Measurements from ENCODE around the gene MMRN2. TPM values are rescaled to one million over a fixed set of nuclear protein-coding genes. Genes with fewer than 3 reads are reported as not detected.
"Not testable (repeated sequence)": the region's sequence is repeated elsewhere in the genome, so short reads cannot be mapped to it uniquely, and the experiment has no call there.

Gene MMRN2
- total RNA-seq = 66.2 TPM

- no peak for ATAC-seq
- intact Hi-C loops (cut with DNase I) = no loop called here
- no peak for DNase-seq (ENCODE audit: low spot score)
Observed at GRCh38 chr10:86957471-86958115, at the start of gene MMRN2. TSS of gene MMRN2 (minus strand) at chr10:86957615. CDS start at chr10:86957541, 74 bp downstream.

GRCh38 chr10:87007124-87007523 lies 49.7 kb upstream of the MMRN2 start:
- ATAC-seq; intact Hi-C loops (cut with DNase I); DNase-seq (ENCODE audit: low spot score): not testable (repeated sequence)

- intact Hi-C loops (cut with DNase I) = no loop called here
- no peak for ATAC-seq
- DNase-seq (ENCODE audit: low spot score) = no peak
Observed at GRCh38 chr10:87000491-87000890, 43.1 kb upstream of the MMRN2 start.

GRCh38 chr10:86999802-87000403 lies 42.5 kb upstream of the MMRN2 start:
- intact Hi-C loops (cut with DNase I); ATAC-seq: not testable (repeated sequence)

GRCh38 chr10:86992929-86993328 lies 35.5 kb upstream of the MMRN2 start:
- ATAC-seq = no peak
- DNase-seq (ENCODE audit: low spot score) = no peak
- intact Hi-C loops (cut with DNase I) = no loop called here

More at GRCh38 chr10:86999802-87000403, 42.5 kb upstream of the MMRN2 start:
- DNase-seq (ENCODE audit: low spot score) = not testable (repeated sequence)

GRCh38 chr10:86992456-86992855 lies 35.0 kb upstream of the MMRN2 start:
- ATAC-seq = no peak
- no peak for DNase-seq (ENCODE audit: low spot score)
- intact Hi-C loops (cut with DNase I) = no loop called here

GRCh38 chr10:86991362-86991761 lies 33.9 kb upstream of the MMRN2 start:
- DNase-seq (ENCODE audit: low spot score); intact Hi-C loops (cut with DNase I); ATAC-seq: not testable (repeated sequence)

GRCh38 chr10:86988520-86988919 lies 31.1 kb upstream of the MMRN2 start:
- ATAC-seq = no peak
- intact Hi-C loops (cut with DNase I) = no loop called here
- DNase-seq (ENCODE audit: low spot score) = no peak

- ATAC-seq; intact Hi-C loops (cut with DNase I); DNase-seq (ENCODE audit: low spot score): not testable (repeated sequence)
Observed at GRCh38 chr10:86984498-86984897, 27.1 kb upstream of the MMRN2 start.

GRCh38 chr10:86981716-86982115 lies 24.3 kb upstream of the MMRN2 start:
- intact Hi-C loops (cut with DNase I) = no loop called here
- DNase-seq (ENCODE audit: low spot score) (no peak), ATAC-seq (no peak)

- peak; percentile 30 for ATAC-seq
- intact Hi-C loops (cut with DNase I); DNase-seq (ENCODE audit: low spot score): not testable (repeated sequence)
Observed at GRCh38 chr10:86981020-86981419, 23.6 kb upstream of the MMRN2 start.

- peak; percentile 88 for ATAC-seq
- DNase-seq (ENCODE audit: low spot score) = no peak
- intact Hi-C loops (cut with DNase I) = no loop called here
Observed at GRCh38 chr10:86979977-86980448, 22.6 kb upstream of the MMRN2 start.

- intact Hi-C loops (cut with DNase I) = no loop called here
- DNase-seq (ENCODE audit: low spot score) (no peak), ATAC-seq (peak; percentile 14)
Observed at GRCh38 chr10:86979296-86979818, 21.9 kb upstream of the MMRN2 start.

- intact Hi-C loops (cut with DNase I); DNase-seq (ENCODE audit: low spot score); ATAC-seq: not testable (repeated sequence)
Observed at GRCh38 chr10:86978457-86978856, 21.0 kb upstream of the MMRN2 start.

GRCh38 chr10:86976362-86977056 lies 19.1 kb upstream of the MMRN2 start:
- intact Hi-C loops (cut with DNase I) = no loop called here
- ATAC-seq = no peak
- no peak for DNase-seq (ENCODE audit: low spot score)

GRCh38 chr10:86974484-86974883 lies 17.1 kb upstream of the MMRN2 start:
- ATAC-seq (no peak), DNase-seq (ENCODE audit: low spot score) (no peak)
- intact Hi-C loops (cut with DNase I) = no loop called here

- ATAC-seq (no peak), DNase-seq (ENCODE audit: low spot score) (no peak)
- intact Hi-C loops (cut with DNase I) = no loop called here
Observed at GRCh38 chr10:86972613-86973380, 15.4 kb upstream of the MMRN2 start.

- intact Hi-C loops (cut with DNase I) = no loop called here
- peak; percentile 96 for DNase-seq (ENCODE audit: low spot score)
- ATAC-seq = peak; percentile 85
Observed at GRCh38 chr10:86971232-86971991, 14.0 kb upstream of the MMRN2 start.

GRCh38 chr10:86970982-86971231 lies 13.5 kb upstream of the MMRN2 start:
- ATAC-seq (peak; percentile 28), DNase-seq (ENCODE audit: low spot score) (no peak)
- intact Hi-C loops (cut with DNase I) = no loop called here
